GM12878 (cell line): Measurements from ENCODE around the gene CTSC. TPM values are rescaled to one million over a fixed set of nuclear protein-coding genes. Genes with fewer than 3 reads are reported as not detected.
A peak's percentile ranks its signal among the peaks of the same experiment; 100 is the strongest.

Experiments
- ATAC-seq: fragments of 200-7000 bp; cut with Tn5 transposase; 3 replicates; pipeline ENCODE4 v1.9.1; 2020; ENCODE audit warnings: mild to moderate bottlenecking, moderate library complexity
- BruUV-seq: library from RNA; stranded (reverse); fragments of 400-500 nt; replicated peaks from 2 replicates; lab custom pipeline; 2021; lab: Mats Ljungman, UMichigan
- CTCF ChIA-PET: fragments of 300-600 bp; sonication (Branson Sonifier 250); formaldehyde crosslinking; extraction: SDS; loops from one replicate; lab custom pipeline; 2021; ENCODE audit warnings: inconsistent platforms; lab: Yijun Ruan, JAX
- POLR2A ChIA-PET: fragments of 350-600 bp; formaldehyde crosslinking; extraction: SDS; loops from one replicate; lab custom pipeline; 2021; ENCODE audit warnings: inconsistent platforms; lab: Charles Lee
- RAD21 ChIA-PET: fragments of 300-600 bp; sonication (Branson Sonifier 250); formaldehyde crosslinking; loops from one replicate; lab custom pipeline; 2023; ENCODE audit warnings: antibody characterized with exemption; ENCODE audit not compliant: unreplicated experiment; lab: Charles Lee
- SMC1A ChIA-PET: fragments of 300-600 bp; sonication (Branson Sonifier 250); formaldehyde crosslinking; loops from one replicate; lab custom pipeline; 2023; ENCODE audit not compliant: unreplicated experiment, uncharacterized antibody; lab: Charles Lee
- DNase-seq: peaks from one replicate; pipeline ENCODE4 v3.0.0-alpha.2; 2011; ENCODE audit warnings: low read depth, low spot score
- FAIRE-seq: peaks from 3 replicates; lab custom pipeline; 2011; peaks lifted over from hg19 to GRCh38; lab: Jason Lieb, UNC
- H2AFZ ChIP-seq: 2 replicates; pipeline ENCODE4 v1.6.0; 2011; ENCODE audit warnings: low read depth, low read length, control low read depth; ENCODE audit not compliant: control insufficient read depth
- H3K27ac ChIP-seq: 2 replicates; pipeline ENCODE4 v1.5.1; 2011; ENCODE audit warnings: control low read depth; ENCODE audit not compliant: control insufficient read depth, insufficient read depth
- H3K27me3 ChIP-seq, 2 experiments: replicated peaks in 1 of 2; 2 replicates each; pipeline versions ENCODE4 v1.6.0 to v1.6.1; 2011; ENCODE audit warnings: low read length in 1 of 2; ENCODE audit not compliant: control insufficient read depth in 2 of 2, insufficient read depth in 2 of 2
- H3K36me3 ChIP-seq, 2 experiments: 2 replicates each; pipeline ENCODE4 v1.5.1; 2011; ENCODE audit warnings: low read length in 1 of 2; ENCODE audit not compliant: control insufficient read depth in 2 of 2, insufficient read depth in 2 of 2
- H3K4me1 ChIP-seq: 2 replicates; pipeline ENCODE4 v1.6.1; 2011; ENCODE audit warnings: mild to moderate bottlenecking, low read length, moderate library complexity, mixed read lengths; ENCODE audit not compliant: control insufficient read depth, insufficient read depth
- H3K4me2 ChIP-seq: 2 replicates; pipeline ENCODE4 v1.6.0; 2011; ENCODE audit warnings: control low read depth; ENCODE audit not compliant: control insufficient read depth, insufficient read depth
- H3K4me3 ChIP-seq: fragments of 200-600 bp; sonication (generic); 2 replicates; pipeline ENCODE4 v1.5.1; 2016
- H3K79me2 ChIP-seq: 2 replicates; pipeline ENCODE4 v1.6.0; 2011; ENCODE audit warnings: low read length; ENCODE audit not compliant: control insufficient read depth, insufficient read depth
- H3K9ac ChIP-seq: 2 replicates; pipeline ENCODE4 v1.8.0; 2011; ENCODE audit warnings: low read length, control low read depth, mixed read lengths; ENCODE audit not compliant: control insufficient read depth, insufficient read depth
- H3K9me3 ChIP-seq: replicated peaks from 3 replicates; pipeline ENCODE4 v1.5.1; 2011; ENCODE audit warnings: mild to moderate bottlenecking, low read length; ENCODE audit not compliant: control insufficient read depth, insufficient read depth
- H4K20me1 ChIP-seq: 2 replicates; pipeline ENCODE4 v1.6.0; 2011; ENCODE audit not compliant: control insufficient read depth, insufficient read depth
- CBX3 ChIP-seq: fragments of 200-600 bp; sonication (generic); IDR thresholded peaks from 2 replicates; pipeline ENCODE4 v1.6.1; 2016; ENCODE audit warnings: low read depth, borderline replicate concordance
- CREB1 ChIP-seq: IDR thresholded peaks from 2 replicates; pipeline ENCODE4 v1.6.1; 2012; ENCODE audit warnings: low read depth, mild to moderate bottlenecking, inconsistent platforms
- EED ChIP-seq: sonication (generic); IDR thresholded peaks from 2 replicates; pipeline ENCODE4 v1.6.1; 2016; ENCODE audit warnings: antibody characterized with exemption, low read depth
- KAT2A ChIP-seq: conservative IDR thresholded peaks from 2 replicates; pipeline ENCODE4 v1.6.1; 2011; ENCODE audit warnings: low read depth, low read length; ENCODE audit not compliant: control insufficient read depth
- MEF2B ChIP-seq: fragments of 450-650 bp; IDR thresholded peaks from 2 replicates; pipeline ENCODE4 v1.6.1; 2018; ENCODE audit warnings: mild to moderate bottlenecking, moderate library complexity; ENCODE audit not compliant: partially characterized antibody, poor library complexity, severe bottlenecking
- MTA2 ChIP-seq: fragments of 450-650 bp; IDR thresholded peaks from 2 replicates; pipeline ENCODE4 v1.6.1; 2016; ENCODE audit warnings: low read depth, mild to moderate bottlenecking, moderate library complexity
- MTA3 ChIP-seq: IDR thresholded peaks from 2 replicates; pipeline ENCODE4 v1.6.1; 2012; ENCODE audit warnings: low read length, inconsistent platforms, borderline replicate concordance
- SIN3A ChIP-seq: IDR thresholded peaks from 2 replicates; pipeline ENCODE4 v1.6.1; 2012; ENCODE audit warnings: low read depth, low read length, improper control_type of control experiment
- SMAD5 ChIP-seq: IDR thresholded peaks from 2 replicates; pipeline ENCODE4 v1.6.1; 2016; ENCODE audit warnings: antibody characterized with exemption, low read depth
- STAT3 ChIP-seq: IDR thresholded peaks from 2 replicates; pipeline ENCODE4 v1.6.1; 2011; ENCODE audit warnings: low read depth, low read length, improper control_type of control experiment
- ZNF384 ChIP-seq: IDR thresholded peaks from 2 replicates; pipeline ENCODE4 v1.6.1; 2012; ENCODE audit warnings: low read depth, mild to moderate bottlenecking, low read length, improper control_type of control experiment, borderline replicate concordance
- WGBS: methylation state at CpG from one replicate; pipeline ENCODE4 v1.1.6; 2016; ENCODE audit warnings: low lambda C conversion rate; ENCODE audit not compliant: insufficient replicate concordance, insufficient coverage; ENCODE audit errors: missing lambda C conversion rate; 5-methylcytosine and 5-hydroxymethylcytosine counted together
- in situ Hi-C: fragments of 300-500 bp; cut with MboI; formaldehyde crosslinking; loops from 9 replicates; pipeline ENCODE4 v1.14.3; 2018; ENCODE audit warnings: mixed read lengths
- intact Hi-C: fragments of 100-400 bp; cut with micrococcal nuclease; formaldehyde crosslinking; loops from one replicate; pipeline ENCODE4 v1.14.2; 2022; ENCODE audit not compliant: unreplicated experiment
- polyA plus RNA-seq, 11 experiments: library from polyadenylated mRNA; depleted of rRNA in 4 of 11; unstranded in 6 of 11; stranded (reverse) in 5 of 11; fragments of >200 nt; fragmentation: Nextera tagmentation in 4 of 11; fragmentation: Illumina TruSeq in 1 of 11; extraction: Ambion mirVana in 4 of 11; extraction: Trizol in 1 of 11; gene quantifications; 1 replicate in 1 of 11; 2 replicates in 10 of 11; pipeline versions ENCODE4 v1.2.1 to v1.2.3, GENCODE V29; 2011 to 2016; ENCODE audit warnings: inconsistent platforms in 2 of 11, missing spikeins in 2 of 11, low read depth in 1 of 11
- total RNA-seq, 4 experiments: library from RNA; depleted of rRNA in 3 of 4; stranded (reverse); fragments of >200 nt in 3 of 4; fragmentation: Illumina TruSeq in 1 of 4; extraction: Trizol in 1 of 4; gene quantifications; 2 replicates each; pipeline versions ENCODE4 v1.2.1 to v1.2.3, GENCODE V29; 2013 to 2021
- TF ChIP-seq, protein P1 (sequence below): fragments of 450-650 bp; formaldehyde crosslinking; IDR thresholded peaks from 2 replicates; pipeline ENCODE4 v1.5.0; 2022; ENCODE audit warnings: mild to moderate bottlenecking, missing genetic modification characterization
- TF ChIP-seq, protein P2 (sequence below): fragments of 450-650 bp; IDR thresholded peaks from 2 replicates; pipeline ENCODE4 v1.6.1; 2017; ENCODE audit warnings: low read depth, mild to moderate bottlenecking, moderate library complexity
- TF ChIP-seq, protein P3 (sequence below), 3 experiments: IDR thresholded peaks in 2 of 3; conservative IDR thresholded peaks in 1 of 3; 2 replicates each; pipeline ENCODE4 v1.5.1; 2011; ENCODE audit warnings: low read depth in 3 of 3, low read length in 3 of 3, mild to moderate bottlenecking in 3 of 3, control low read depth in 2 of 3, moderate library complexity in 2 of 3, inconsistent platforms in 1 of 3, mixed read lengths in 1 of 3; ENCODE audit not compliant: control insufficient read depth in 2 of 3, insufficient read depth in 1 of 3; ENCODE audit errors: extremely low read depth in 1 of 3

CTSC gene
- total and polyA plus RNA-seq, 10 of the 15 experiments (the other 5 are each of a cell fraction or from before 2014, with no cell fraction given) = 289 to 1,123 (median 430) TPM

DNA sequence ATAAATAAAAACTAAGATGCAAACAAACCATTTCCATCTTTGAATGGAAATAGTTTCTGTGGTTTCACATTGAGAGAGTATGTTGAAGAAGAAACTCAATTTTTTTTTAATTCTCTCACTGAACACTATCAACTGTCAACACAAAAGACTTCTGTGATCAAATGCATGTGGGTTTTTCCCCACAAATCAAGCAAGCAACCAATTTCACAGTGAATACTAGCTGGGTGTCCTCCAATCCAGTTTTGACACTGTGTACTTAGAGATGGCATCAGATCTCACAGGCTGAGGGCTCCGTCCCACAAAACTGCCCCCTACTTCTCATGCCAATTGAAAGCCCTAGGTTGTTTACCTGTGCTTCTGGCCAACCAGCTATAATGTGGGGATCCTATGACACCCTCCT lies 34.5 kb downstream of the CTSC start (continued):
- TF ChIP-seq, protein P1, sequence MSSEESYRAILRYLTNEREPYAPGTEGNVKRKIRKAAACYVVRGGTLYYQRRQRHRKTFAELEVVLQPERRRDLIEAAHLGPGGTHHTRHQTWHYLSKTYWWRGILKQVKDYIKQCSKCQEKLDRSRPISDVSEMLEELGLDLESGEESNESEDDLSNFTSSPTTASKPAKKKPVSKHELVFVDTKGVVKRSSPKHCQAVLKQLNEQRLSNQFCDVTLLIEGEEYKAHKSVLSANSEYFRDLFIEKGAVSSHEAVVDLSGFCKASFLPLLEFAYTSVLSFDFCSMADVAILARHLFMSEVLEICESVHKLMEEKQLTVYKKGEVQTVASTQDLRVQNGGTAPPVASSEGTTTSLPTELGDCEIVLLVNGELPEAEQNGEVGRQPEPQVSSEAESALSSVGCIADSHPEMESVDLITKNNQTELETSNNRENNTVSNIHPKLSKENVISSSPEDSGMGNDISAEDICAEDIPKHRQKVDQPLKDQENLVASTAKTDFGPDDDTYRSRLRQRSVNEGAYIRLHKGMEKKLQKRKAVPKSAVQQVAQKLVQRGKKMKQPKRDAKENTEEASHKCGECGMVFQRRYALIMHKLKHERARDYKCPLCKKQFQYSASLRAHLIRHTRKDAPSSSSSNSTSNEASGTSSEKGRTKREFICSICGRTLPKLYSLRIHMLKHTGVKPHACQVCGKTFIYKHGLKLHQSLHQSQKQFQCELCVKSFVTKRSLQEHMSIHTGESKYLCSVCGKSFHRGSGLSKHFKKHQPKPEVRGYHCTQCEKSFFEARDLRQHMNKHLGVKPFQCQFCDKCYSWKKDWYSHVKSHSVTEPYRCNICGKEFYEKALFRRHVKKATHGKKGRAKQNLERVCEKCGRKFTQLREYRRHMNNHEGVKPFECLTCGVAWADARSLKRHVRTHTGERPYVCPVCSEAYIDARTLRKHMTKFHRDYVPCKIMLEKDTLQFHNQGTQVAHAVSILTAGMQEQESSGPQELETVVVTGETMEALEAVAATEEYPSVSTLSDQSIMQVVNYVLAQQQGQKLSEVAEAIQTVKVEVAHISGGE (CRISPR knock-in tag) = no peak
- 0 out of 2 replicates have a peak, but pooled peaks have one; percentile 15 for TF ChIP-seq MTA2
- TF ChIP-seq SMAD5 = no peak
- TF ChIP-seq MEF2B = no peak
- no peak for TF ChIP-seq SIN3A
- TF ChIP-seq ZNF384 = peak; percentile 69; the same call in 1 of the 2 replicates

DNA sequence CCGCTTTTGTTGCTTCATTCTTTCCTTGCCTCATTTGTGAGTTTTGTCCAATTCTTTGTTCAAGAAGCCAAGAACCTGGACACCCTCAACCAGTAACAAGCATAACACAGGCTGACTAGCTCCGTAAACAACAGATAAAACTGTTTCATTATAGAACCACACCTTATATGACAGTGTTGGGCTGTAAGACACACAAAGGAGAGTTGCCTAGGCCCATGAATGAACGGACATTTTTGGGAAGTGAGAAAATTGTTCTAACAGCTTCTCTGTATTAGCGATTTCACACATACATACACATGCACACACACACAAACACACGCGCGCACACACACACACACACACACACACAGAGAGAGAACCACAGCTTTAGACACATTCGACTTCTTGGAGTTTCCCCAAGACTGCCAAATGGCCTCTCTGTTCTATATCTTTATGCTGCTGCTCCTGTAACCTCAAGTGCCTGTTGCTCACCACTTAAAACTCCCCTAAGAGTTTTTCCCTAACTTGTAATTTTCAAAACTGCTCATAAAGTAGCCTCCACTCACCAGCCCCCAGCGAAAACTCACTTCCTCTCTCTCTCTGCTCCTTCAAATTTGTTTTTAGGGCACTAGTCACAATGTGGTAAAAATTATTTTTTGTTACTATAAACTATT lies 35.9 kb downstream of the CTSC start:
- no peaks in the 10 kb centered on the region for H3K27me3 ChIP-seq
- WGBS = 11% methylated on average over 9 of the region's 9 CpGs
- intact Hi-C loops (loop anchor here (1.0 to 10.0 kb wide), 5 partner anchors 35 to 513 kb away; partner anchors contain the start of genes CTSC and RAB38), in situ Hi-C loops (no loop called here)
- no TSS peak for BruUV-seq
- H3K4me3 ChIP-seq = peak overlapping the region; percentile 43
- SMC1A ChIA-PET = interaction anchor here (0.6 to 16.9 kb wide), 8 partner anchors 17 to 512 kb away, joined by 3 to 288 read pairs (median 10); partner anchors contain the start of gene CTSC
- peak overlapping the region; percentile 83 for H3K27ac ChIP-seq
- H3K9me3 ChIP-seq = peaks cover 2% of the 10 kb centered on the region
- CTCF ChIA-PET = interaction anchor here (0.7 to 2.5 kb wide), 8 partner anchors 9 to 54 kb away, joined by 3 to 13 read pairs (median 3); partner anchors contain the start of gene CTSC
- H3K36me3 ChIP-seq = peaks cover 9 to 31% of the 10 kb centered on the region in 2 experiments; a peak in 3 of 4 replicates
- ATAC-seq (peak; percentile 80), DNase-seq (peak; percentile 85), FAIRE-seq (no peak)
- H3K79me2 ChIP-seq = peaks cover 27% of the 10 kb centered on the region
- H2AFZ ChIP-seq = peak overlapping the region; percentile 18
- H4K20me1 ChIP-seq = no peaks in the 10 kb centered on the region
- peaks cover 48% of the 10 kb centered on the region for H3K4me1 ChIP-seq
- RAD21 ChIA-PET = interaction anchor here (1.0 to 11.4 kb wide), 6 partner anchors 26 to 134 kb away, joined by 5 to 143 read pairs (median 14); partner anchors contain the start of gene CTSC
- POLR2A ChIA-PET = interaction anchor here (0.6 to 3.0 kb wide), 12 partner anchors 9 to 536 kb away, joined by 3 to 28 read pairs (median 6); partner anchors contain the start of gene CTSC
- peak overlapping the region; percentile 64 for H3K4me2 ChIP-seq
- peak overlapping the region; percentile 49 for H3K9ac ChIP-seq
- TF ChIP-seq STAT3 (0 out of 2 replicates have a peak, but pooled peaks have one; percentile 73), EED (peak; percentile 84), CREB1 (peak; percentile 48; the same call in 1 of the 2 replicates), CBX3 (no peak), MTA3 (0 out of 2 replicates have a peak, but pooled peaks have one; percentile 72), KAT2A (no peak)
- TF ChIP-seq, protein P2, sequence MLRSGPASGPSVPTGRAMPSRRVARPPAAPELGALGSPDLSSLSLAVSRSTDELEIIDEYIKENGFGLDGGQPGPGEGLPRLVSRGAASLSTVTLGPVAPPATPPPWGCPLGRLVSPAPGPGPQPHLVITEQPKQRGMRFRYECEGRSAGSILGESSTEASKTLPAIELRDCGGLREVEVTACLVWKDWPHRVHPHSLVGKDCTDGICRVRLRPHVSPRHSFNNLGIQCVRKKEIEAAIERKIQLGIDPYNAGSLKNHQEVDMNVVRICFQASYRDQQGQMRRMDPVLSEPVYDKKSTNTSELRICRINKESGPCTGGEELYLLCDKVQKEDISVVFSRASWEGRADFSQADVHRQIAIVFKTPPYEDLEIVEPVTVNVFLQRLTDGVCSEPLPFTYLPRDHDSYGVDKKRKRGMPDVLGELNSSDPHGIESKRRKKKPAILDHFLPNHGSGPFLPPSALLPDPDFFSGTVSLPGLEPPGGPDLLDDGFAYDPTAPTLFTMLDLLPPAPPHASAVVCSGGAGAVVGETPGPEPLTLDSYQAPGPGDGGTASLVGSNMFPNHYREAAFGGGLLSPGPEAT = peak; percentile 98
- TF ChIP-seq, protein P3, sequence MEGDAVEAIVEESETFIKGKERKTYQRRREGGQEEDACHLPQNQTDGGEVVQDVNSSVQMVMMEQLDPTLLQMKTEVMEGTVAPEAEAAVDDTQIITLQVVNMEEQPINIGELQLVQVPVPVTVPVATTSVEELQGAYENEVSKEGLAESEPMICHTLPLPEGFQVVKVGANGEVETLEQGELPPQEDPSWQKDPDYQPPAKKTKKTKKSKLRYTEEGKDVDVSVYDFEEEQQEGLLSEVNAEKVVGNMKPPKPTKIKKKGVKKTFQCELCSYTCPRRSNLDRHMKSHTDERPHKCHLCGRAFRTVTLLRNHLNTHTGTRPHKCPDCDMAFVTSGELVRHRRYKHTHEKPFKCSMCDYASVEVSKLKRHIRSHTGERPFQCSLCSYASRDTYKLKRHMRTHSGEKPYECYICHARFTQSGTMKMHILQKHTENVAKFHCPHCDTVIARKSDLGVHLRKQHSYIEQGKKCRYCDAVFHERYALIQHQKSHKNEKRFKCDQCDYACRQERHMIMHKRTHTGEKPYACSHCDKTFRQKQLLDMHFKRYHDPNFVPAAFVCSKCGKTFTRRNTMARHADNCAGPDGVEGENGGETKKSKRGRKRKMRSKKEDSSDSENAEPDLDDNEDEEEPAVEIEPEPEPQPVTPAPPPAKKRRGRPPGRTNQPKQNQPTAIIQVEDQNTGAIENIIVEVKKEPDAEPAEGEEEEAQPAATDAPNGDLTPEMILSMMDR (IDR thresholded peaks at IDR 0.05 in 2 of 3, conservative IDR thresholded peaks at IDR 0.05 in 1 of 3; ENCODE audit: control insufficient read depth in 2 of 3, extremely low read depth in 1 of 3, insufficient read depth in 1 of 3, low read depth in 3 of 3, low read length in 3 of 3) = no peak
